Type B pancreatic cell (in vitro differentiated cells): ENCODE data around the gene LDLRAD4. TPM values are rescaled to one million over a fixed set of nuclear protein-coding genes. Genes with fewer than 3 reads are reported as not detected.

Experiments
- DNase-seq: peaks from one replicate; pipeline ENCODE4 v3.0.0; 2021; ENCODE audit warnings: mixed read lengths; ENCODE audit not compliant: unreplicated experiment; ENCODE audit errors: extremely low spot score
- H3K27ac Mint-ChIP-seq: 2 replicates; pipeline ENCODE4 v1.8.0; 2021; ENCODE audit warnings: mild to moderate bottlenecking, mixed read lengths
- H3K27me3 Mint-ChIP-seq: 2 replicates; pipeline ENCODE4 v1.8.0; 2021; ENCODE audit warnings: mixed read lengths
- H3K36me3 Mint-ChIP-seq: 2 replicates; pipeline ENCODE4 v1.8.0; 2021; ENCODE audit warnings: mixed read lengths
- H3K4me1 Mint-ChIP-seq: one replicate; pipeline ENCODE4 v1.8.0; 2021; ENCODE audit warnings: mixed read lengths; ENCODE audit not compliant: unreplicated experiment
- H3K4me3 Mint-ChIP-seq: 2 replicates; pipeline ENCODE4 v1.8.0; 2021; ENCODE audit warnings: mild to moderate bottlenecking, mixed read lengths
- H3K9me3 Mint-ChIP-seq: 2 replicates; pipeline ENCODE4 v1.8.0; 2021; ENCODE audit warnings: mixed read lengths
- CTCF ChIP-seq: fragments of 200-600 bp; sonication (generic); conservative IDR thresholded peaks from 2 replicates; pipeline ENCODE4 v1.5.0; 2021; ENCODE audit warnings: antibody characterized with exemption, mild to moderate bottlenecking
- total RNA-seq: library from RNA; stranded (reverse); gene quantifications from 2 replicates; pipeline ENCODE4 v1.2.1, GENCODE V29; 2021; ENCODE audit warnings: low replicate concordance

LDLRAD4 gene
- total RNA-seq, 1 donor from 2014 or later = 2.4 TPM

GRCh38 chr18:13480571-13481255 lies 262.2 kb downstream of the LDLRAD4 start:
- H3K27me3 Mint-ChIP-seq = peaks cover 3% of the 10 kb centered on the region
- no peak for TF ChIP-seq CTCF
- no peaks in the 10 kb centered on the region for H3K36me3 Mint-ChIP-seq
- H3K4me1 Mint-ChIP-seq = no peaks in the 10 kb centered on the region
- H3K27ac Mint-ChIP-seq = no peak overlapping the region
- H3K9me3 Mint-ChIP-seq = no peaks in the 10 kb centered on the region
- H3K4me3 Mint-ChIP-seq = no peak overlapping the region
- DNase-seq = no peak

- no peak for DNase-seq
- Mint-ChIP-seq H3K9me3 (no peaks in the 10 kb centered on the region), H3K27ac (peak overlapping the region; percentile 39), H3K4me3 (no peak overlapping the region), H3K27me3 (no peaks in the 10 kb centered on the region), H3K36me3 (no peaks in the 10 kb centered on the region), H3K4me1 (no peaks in the 10 kb centered on the region)
- TF ChIP-seq CTCF = no peak
Observed at GRCh38 chr18:13481331-13481730, 262.8 kb downstream of the LDLRAD4 start.

DNA sequence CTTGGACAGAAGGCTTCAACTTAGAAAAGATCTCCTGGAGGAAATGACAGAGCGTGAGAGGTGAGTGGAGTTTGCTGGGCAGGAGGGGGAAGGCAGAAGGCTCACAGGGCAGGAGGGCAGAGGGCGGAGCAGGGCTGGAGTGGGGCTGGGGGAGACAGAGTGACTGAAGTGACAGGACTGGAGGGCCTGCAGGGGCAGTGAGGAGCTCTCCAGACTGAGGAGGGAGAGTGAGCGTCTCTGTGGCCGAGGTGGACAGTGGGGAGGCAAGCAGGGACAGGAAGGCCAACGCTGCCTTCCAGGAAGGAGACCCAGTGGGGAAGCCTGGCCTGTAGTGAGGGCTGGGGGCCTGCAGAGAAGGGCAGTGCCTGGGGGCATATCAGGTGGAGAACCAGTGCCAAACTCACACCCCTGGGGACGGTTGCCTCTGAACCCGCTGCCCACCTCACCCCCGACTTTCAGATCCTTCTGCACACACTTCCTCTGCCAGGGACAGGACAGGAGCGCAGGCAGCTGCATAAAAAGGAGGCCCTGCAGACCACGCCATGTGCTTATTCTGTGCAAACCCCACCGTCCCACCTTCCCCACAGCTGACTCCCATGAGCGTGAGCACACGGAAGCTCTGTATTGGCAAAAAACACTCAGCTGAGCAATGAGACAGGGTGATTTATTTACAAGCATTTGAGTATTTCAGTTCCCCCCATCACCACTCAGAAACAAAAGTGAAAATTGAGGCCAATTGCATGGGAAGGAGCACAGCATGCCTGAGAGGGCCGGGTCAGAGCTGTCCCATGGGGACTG lies 263.5 kb downstream of the LDLRAD4 start:
- Mint-ChIP-seq H3K4me3 (no peak overlapping the region), H3K9me3 (no peaks in the 10 kb centered on the region), H3K27me3 (no peaks in the 10 kb centered on the region), H3K36me3 (no peaks in the 10 kb centered on the region), H3K4me1 (no peaks in the 10 kb centered on the region), H3K27ac (peak overlapping the region; percentile 39)
- TF ChIP-seq CTCF = no peak
- DNase-seq = no peak

DNA sequence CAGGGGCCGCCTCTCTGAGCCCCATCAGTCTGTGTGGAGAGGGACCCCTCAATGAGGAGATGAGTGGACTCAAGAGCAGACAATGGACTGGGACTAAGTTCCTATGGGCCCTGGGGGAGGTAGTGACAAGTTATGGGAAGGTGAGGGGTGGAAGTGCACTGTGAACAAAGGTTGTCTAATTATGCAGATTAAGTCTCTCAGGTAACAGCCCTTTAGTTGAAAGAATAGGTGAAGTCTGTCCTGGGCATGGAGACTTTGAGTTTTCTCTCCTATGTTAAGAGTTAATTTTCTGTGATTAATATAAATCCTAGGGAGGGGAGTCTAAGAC lies 264.0 kb downstream of the LDLRAD4 start:
- Mint-ChIP-seq H3K4me3 (no peak overlapping the region), H3K36me3 (no peaks in the 10 kb centered on the region), H3K27me3 (no peaks in the 10 kb centered on the region), H3K9me3 (no peaks in the 10 kb centered on the region), H3K27ac (no peak overlapping the region), H3K4me1 (no peaks in the 10 kb centered on the region)
- no peak for TF ChIP-seq CTCF
- DNase-seq = no peak

- no peaks in the 10 kb centered on the region for H3K9me3 Mint-ChIP-seq
- H3K36me3 Mint-ChIP-seq = no peaks in the 10 kb centered on the region
- H3K4me1 Mint-ChIP-seq = no peaks in the 10 kb centered on the region
- H3K27ac Mint-ChIP-seq = no peak overlapping the region
- no peak for DNase-seq
- TF ChIP-seq CTCF = no peak
- no peaks in the 10 kb centered on the region for H3K27me3 Mint-ChIP-seq
- no peak overlapping the region for H3K4me3 Mint-ChIP-seq
Observed at GRCh38 chr18:13483316-13484270, 265.0 kb downstream of the LDLRAD4 start.
